ENCODE measurements around the gene PKLR. TPM values are rescaled to one million over a fixed set of nuclear protein-coding genes. Genes with fewer than 3 reads are reported as not detected.

The PKLR gene
- polyA plus RNA-seq, 1 experiment, result not detected

DNA sequence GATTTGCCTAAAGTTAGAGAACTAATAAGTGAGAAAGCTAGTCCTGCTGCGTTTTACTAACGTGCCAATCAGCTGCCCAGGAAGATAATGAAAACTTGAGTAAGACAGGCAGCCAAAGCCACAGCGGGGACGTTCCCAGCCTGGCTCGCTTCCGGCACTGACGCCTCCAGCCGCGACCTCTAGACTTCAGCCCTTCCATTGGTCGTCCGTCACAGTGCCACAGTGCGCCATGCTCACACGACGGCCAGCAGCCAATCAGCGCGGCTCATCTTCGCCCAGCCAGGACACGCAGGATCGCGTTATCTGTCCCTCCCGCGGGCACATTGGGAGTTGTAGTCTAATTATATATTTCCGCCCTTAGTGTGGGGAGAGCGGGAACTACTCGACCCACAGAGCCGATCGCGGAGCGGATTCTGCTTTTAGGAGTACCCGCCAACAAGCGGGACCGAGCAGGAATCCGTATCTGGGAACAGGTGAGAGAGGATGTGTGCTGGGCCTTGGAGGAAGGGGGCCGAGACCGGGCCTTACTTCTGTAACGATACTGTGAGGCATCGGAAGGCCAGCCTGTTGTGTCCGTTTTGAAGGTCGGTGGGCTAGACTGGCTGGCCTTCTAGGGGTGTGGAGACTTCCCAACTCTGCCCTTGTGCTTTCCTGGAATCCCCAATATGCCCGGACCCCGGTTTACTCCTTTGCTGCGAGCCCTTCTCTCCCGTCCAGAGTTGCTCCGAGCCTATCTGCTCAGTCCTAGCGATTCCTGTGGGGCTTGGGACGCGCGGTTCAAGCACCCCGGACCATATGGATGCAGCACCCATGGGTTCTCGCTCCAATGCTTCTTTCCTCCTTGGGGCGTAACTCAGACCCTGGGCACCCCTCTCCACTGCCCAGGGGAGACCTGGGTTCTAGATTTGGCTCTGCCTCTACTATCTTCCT is 7.5 kb upstream of the PKLR start, which contains the start of gene FDPS:
Gene FDPS, plus strand, starts transcription at position 374 of the 930 bp plus-strand sequence. CDS start 924 bp downstream, outside the sequence.
- H3K9me3 ChIP-seq (ENCODE audit: control insufficient read depth, insufficient read depth, low read length), result no peaks in the 10 kb centered on the region; the same call in 1 of the 2 replicates
- TF ChIP-seq, protein P1, sequence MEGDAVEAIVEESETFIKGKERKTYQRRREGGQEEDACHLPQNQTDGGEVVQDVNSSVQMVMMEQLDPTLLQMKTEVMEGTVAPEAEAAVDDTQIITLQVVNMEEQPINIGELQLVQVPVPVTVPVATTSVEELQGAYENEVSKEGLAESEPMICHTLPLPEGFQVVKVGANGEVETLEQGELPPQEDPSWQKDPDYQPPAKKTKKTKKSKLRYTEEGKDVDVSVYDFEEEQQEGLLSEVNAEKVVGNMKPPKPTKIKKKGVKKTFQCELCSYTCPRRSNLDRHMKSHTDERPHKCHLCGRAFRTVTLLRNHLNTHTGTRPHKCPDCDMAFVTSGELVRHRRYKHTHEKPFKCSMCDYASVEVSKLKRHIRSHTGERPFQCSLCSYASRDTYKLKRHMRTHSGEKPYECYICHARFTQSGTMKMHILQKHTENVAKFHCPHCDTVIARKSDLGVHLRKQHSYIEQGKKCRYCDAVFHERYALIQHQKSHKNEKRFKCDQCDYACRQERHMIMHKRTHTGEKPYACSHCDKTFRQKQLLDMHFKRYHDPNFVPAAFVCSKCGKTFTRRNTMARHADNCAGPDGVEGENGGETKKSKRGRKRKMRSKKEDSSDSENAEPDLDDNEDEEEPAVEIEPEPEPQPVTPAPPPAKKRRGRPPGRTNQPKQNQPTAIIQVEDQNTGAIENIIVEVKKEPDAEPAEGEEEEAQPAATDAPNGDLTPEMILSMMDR (IDR thresholded peaks at IDR 0.05; ENCODE audit: low read depth, low read length), result no peak; the same call in 1 of the 2 replicates
- H3K4me3 ChIP-seq (ENCODE audit: low read depth, low read length), result peak within 1 kb of the TSS; percentile 85
- H3K27me3 ChIP-seq (ENCODE audit: control insufficient read depth, insufficient read depth, low read length), result no peaks in the 10 kb centered on the region
- ChIA-PET CTCF (interaction anchor here (1.4 to 5.9 kb wide), 3 partner anchors 13 to 58 kb away, joined by 4 to 46 read pairs (median 10); partner anchors contain the start of gene RUSC1), POLR2A (interaction anchor here (0.6 to 1.4 kb wide), 5 partner anchors 13 to 1046 kb away, joined by 3 to 5 read pairs (median 3); partner anchors contain the start of gene RUSC1)
- peak within 1 kb of the TSS; percentile 91 for H3K27ac ChIP-seq (ENCODE audit: low read depth, low read length)
- DNase-seq (ENCODE audit: low read depth, low spot score), result peak; percentile 95

GRCh38 chr1:155307247-155307740 is 6.1 kb upstream of the PKLR start:
- ChIA-PET POLR2A (interaction anchor here (0.6 to 1.4 kb wide), 4 partner anchors 16 to 61 kb away, joined by 3 to 9 read pairs (median 4); no protein-coding TSS in a partner anchor), CTCF (interaction anchor here (1.3 to 5.9 kb wide), 5 partner anchors 14 to 57 kb away, joined by 4 to 46 read pairs (median 5); partner anchors contain the start of genes HCN3 and RUSC1)
- H3K27me3 ChIP-seq (ENCODE audit: control insufficient read depth, insufficient read depth, low read length), result no peaks in the 10 kb centered on the region
- TF ChIP-seq, protein P1 (IDR thresholded peaks at IDR 0.05; ENCODE audit: low read depth, low read length), result peak; percentile 47
- H3K9me3 ChIP-seq (ENCODE audit: control insufficient read depth, insufficient read depth, low read length), result no peaks in the 10 kb centered on the region; the same call in 1 of the 2 replicates
- H3K4me3 ChIP-seq (ENCODE audit: low read depth, low read length), result no peak overlapping the region
- no peak for DNase-seq (ENCODE audit: low read depth, low spot score)
- H3K27ac ChIP-seq (ENCODE audit: low read depth, low read length), result no peak overlapping the region

- CTCF ChIA-PET, result interaction anchor here (3.0 to 5.9 kb wide), 2 partner anchors 16 to 55 kb away, joined by 10 to 46 read pairs; partner anchors contain the start of gene RUSC1
- no peak for DNase-seq (ENCODE audit: low read depth, low spot score)
- POLR2A ChIA-PET, result interaction anchor here (1.2 kb wide), 1 partner anchor 18 kb away, joined by 3 read pairs; no protein-coding TSS in a partner anchor
These were observed 4.7 kb upstream of the PKLR start for GRCh38 chr1:155305881-155306391.

GRCh38 chr1:155304558-155305063 is 3.4 kb upstream of the PKLR start:
- no peak overlapping the region for H3K27ac ChIP-seq (ENCODE audit: low read depth, low read length)
- H3K4me3 ChIP-seq (ENCODE audit: low read depth, low read length), result no peak overlapping the region
- TF ChIP-seq, protein P1 (IDR thresholded peaks at IDR 0.05; ENCODE audit: low read depth, low read length), result no peak
- ChIA-PET CTCF (interaction anchor here (5.9 kb wide), 1 partner anchor 54 kb away, joined by 46 read pairs; no protein-coding TSS in a partner anchor), POLR2A (interaction anchor here (0.6 kb wide), 1 partner anchor 24 kb away, joined by 4 read pairs; no protein-coding TSS in a partner anchor)
- DNase-seq (ENCODE audit: low read depth, low spot score), result no peak
- H3K27me3 ChIP-seq (ENCODE audit: control insufficient read depth, insufficient read depth, low read length), result peaks cover 5% of the 10 kb centered on the region
- H3K9me3 ChIP-seq (ENCODE audit: control insufficient read depth, insufficient read depth, low read length), result no peaks in the 10 kb centered on the region; the same call in 1 of the 2 replicates

More at GRCh38 chr1:155305881-155306391, 4.7 kb upstream of the PKLR start:
- TF ChIP-seq, protein P1 (IDR thresholded peaks at IDR 0.05; ENCODE audit: low read depth, low read length), result no peak
- Histone ChIP-seq H3K4me3 (ENCODE audit: low read depth, low read length) (no peak overlapping the region), H3K27me3 (ENCODE audit: control insufficient read depth, insufficient read depth, low read length) (peaks cover 4% of the 10 kb centered on the region), H3K27ac (ENCODE audit: low read depth, low read length) (no peak overlapping the region), H3K9me3 (ENCODE audit: control insufficient read depth, insufficient read depth, low read length) (no peaks in the 10 kb centered on the region; the same call in 1 of the 2 replicates)
